Thyroid gland (tissue), 4 donors: Measurements from ENCODE around the gene RAPGEF3.

Source experiments
- CTCF ChIP-seq, 6 experiments: fragments of 200-600 bp in 3 of 6; fragments of 450-650 bp in 3 of 6; sonication (generic) in 3 of 6; IDR thresholded peaks; one replicate each; pipeline ENCODE4 v1.5.1; 2016 to 2019; ENCODE audit warnings: antibody characterized with exemption in 6 of 6, mild to moderate bottlenecking in 2 of 6, inconsistent platforms in 1 of 6, moderate library complexity in 1 of 6
- POLR2A ChIP-seq, 2 donors: fragments of 450-650 bp; IDR thresholded peaks; one replicate each; pipeline ENCODE4 v1.6.1; 2017; ENCODE audit warnings: antibody characterized with exemption in 2 of 2, mild to moderate bottlenecking in 2 of 2, moderate library complexity in 1 of 2

- TF ChIP-seq CTCF (IDR thresholded peaks at IDR 0.05) = no peak
- no peak for TF ChIP-seq POLR2A (IDR thresholded peaks at IDR 0.05)
Observed at GRCh38 chr12:47747126-47747525, 11.6 kb downstream of the RAPGEF3 start.
